GM12865 (cell line): ENCODE data around the gene NXPH3.

ENCODE experiments used
- DNase-seq: peaks from one replicate; pipeline ENCODE4 v3.0.0; 2010; ENCODE audit warnings: low read depth
- H3K4me3 ChIP-seq: 2 replicates; pipeline ENCODE4 v1.5.1; 2011; ENCODE audit warnings: mild to moderate bottlenecking, low read depth, low read length, control low read depth
- CTCF ChIP-seq: IDR thresholded peaks from 2 replicates; pipeline ENCODE4 v1.5.1; 2011; ENCODE audit warnings: low read length, control low read depth, low read depth, inconsistent platforms; ENCODE audit not compliant: insufficient read depth; ENCODE audit errors: missing control alignments

Gene NXPH3

GRCh38 chr17:49572806-49573420 is 2.8 kb upstream of the NXPH3 start:
- no peak for TF ChIP-seq CTCF
- no peak for DNase-seq
- H3K4me3 ChIP-seq = no peak overlapping the region

- no peak for TF ChIP-seq CTCF
- DNase-seq = no peak
- no peak overlapping the region for H3K4me3 ChIP-seq
Observed at GRCh38 chr17:49573510-49574322, 2.0 kb upstream of the NXPH3 start.

GRCh38 chr17:49574323-49574781 is 1.3 kb upstream of the NXPH3 start:
- TF ChIP-seq CTCF = no peak
- no peak for DNase-seq
- no peak overlapping the region for H3K4me3 ChIP-seq

GRCh38 chr17:49574945-49575678 is 559 bp upstream of the NXPH3 start:
- peak overlapping the region; percentile 38 for H3K4me3 ChIP-seq
- DNase-seq = no peak
- TF ChIP-seq CTCF = no peak

- peak overlapping the region; percentile 57 for H3K4me3 ChIP-seq
- no peak for TF ChIP-seq CTCF
- no peak for DNase-seq
Observed at GRCh38 chr17:49576088-49576916, 631 bp downstream of the NXPH3 start.

GRCh38 chr17:49576917-49577649 is 1.4 kb downstream of the NXPH3 start:
- H3K4me3 ChIP-seq = peak overlapping the region; percentile 57
- no peak for TF ChIP-seq CTCF
- DNase-seq = no peak
